ENCODE measurements around the gene MYB. TPM values are rescaled to one million over a fixed set of nuclear protein-coding genes. Genes with fewer than 3 reads are reported as not detected.

Gene MYB
- total and polyA plus RNA-seq, 2 of the 13 experiments (the other 11 are each of a cell fraction or from before 2014, with no cell fraction given): 0.04 to 0.20 TPM

DNA sequence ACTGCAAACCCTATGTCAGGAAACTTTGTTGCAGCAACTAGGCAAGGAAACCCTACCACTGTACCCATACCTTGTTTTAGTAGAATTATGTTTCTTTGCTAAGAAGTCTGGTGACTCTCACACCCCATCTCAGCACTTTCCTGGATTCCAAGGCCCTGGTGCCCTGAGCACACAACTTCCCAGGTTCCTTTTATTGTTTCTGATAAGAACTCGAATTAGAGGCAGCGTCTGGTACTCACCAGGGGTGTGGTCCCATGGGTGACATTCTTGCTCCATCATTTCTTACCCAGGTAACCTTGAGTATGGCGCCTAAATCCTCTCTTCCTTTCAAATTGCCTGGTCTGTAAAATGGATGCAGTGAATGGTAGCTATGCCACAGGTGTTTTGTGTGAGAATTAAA is 34.1 kb downstream of the MYB start:
- TF ChIP-seq PRDM15 (CRISPR knock-in tag; IDR thresholded peaks at IDR 0.05) (no peak), MIER2 (CRISPR knock-in tag; IDR thresholded peaks at IDR 0.05) (no peak), MBD4 (IDR thresholded peaks at IDR 0.05; ENCODE audit: borderline replicate concordance, low read length) (no peak), AGO1 (IDR thresholded peaks at IDR 0.05; ENCODE audit: low read depth, low read length, poor library complexity, severe bottlenecking) (no peak), NCOA1 (CRISPR knock-in tag; IDR thresholded peaks at IDR 0.05) (no peak), ZNF605 (CRISPR knock-in tag; IDR thresholded peaks at IDR 0.05) (no peak), MEIS2 (CRISPR knock-in tag; IDR thresholded peaks at IDR 0.05) (no peak), HDAC6 (IDR thresholded peaks at IDR 0.05; ENCODE audit: low read depth, low read length) (no peak), ZNF407 (CRISPR knock-in tag; IDR thresholded peaks at IDR 0.05; ENCODE audit: not compliant biosample characterization) (no peak)
- TF ChIP-seq, protein P1, sequence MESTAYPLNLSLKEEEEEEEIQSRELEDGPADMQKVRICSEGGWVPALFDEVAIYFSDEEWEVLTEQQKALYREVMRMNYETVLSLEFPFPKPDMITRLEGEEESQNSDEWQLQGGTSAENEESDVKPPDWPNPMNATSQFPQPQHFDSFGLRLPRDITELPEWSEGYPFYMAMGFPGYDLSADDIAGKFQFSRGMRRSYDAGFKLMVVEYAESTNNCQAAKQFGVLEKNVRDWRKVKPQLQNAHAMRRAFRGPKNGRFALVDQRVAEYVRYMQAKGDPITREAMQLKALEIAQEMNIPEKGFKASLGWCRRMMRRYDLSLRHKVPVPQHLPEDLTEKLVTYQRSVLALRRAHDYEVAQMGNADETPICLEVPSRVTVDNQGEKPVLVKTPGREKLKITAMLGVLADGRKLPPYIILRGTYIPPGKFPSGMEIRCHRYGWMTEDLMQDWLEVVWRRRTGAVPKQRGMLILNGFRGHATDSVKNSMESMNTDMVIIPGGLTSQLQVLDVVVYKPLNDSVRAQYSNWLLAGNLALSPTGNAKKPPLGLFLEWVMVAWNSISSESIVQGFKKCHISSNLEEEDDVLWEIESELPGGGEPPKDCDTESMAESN (CRISPR knock-in tag; conservative IDR thresholded peaks at IDR 0.05): no peak
- Histone ChIP-seq H3K27me3 (ENCODE audit: control insufficient read depth in 1 of 2, insufficient read depth in 2 of 2, low read length in 2 of 2) (peaks cover 0 to 4% of the 10 kb centered on the region in 2 experiments; a peak in 2 of 5 replicates), H3K36me3 (replicated peaks in 1 of 2; ENCODE audit: control insufficient read depth in 1 of 2, insufficient read depth in 2 of 2, low read length in 2 of 2) (no peaks in the 10 kb centered on the region), H3K4me3 (replicated peaks in 1 of 3; ENCODE audit: insufficient read depth in 1 of 3, low read depth in 2 of 3, low read length in 3 of 3) (no peak overlapping the region), H3K4me1 (ENCODE audit: insufficient read depth, low read length) (no peaks in the 10 kb centered on the region), H2AFZ (ENCODE audit: low read length) (no peak overlapping the region), H3K9ac (ENCODE audit: insufficient read depth, low read depth, low read length) (no peak overlapping the region), H3K4me2 (ENCODE audit: low read depth, low read length) (no peak overlapping the region), H4K20me1 (ENCODE audit: insufficient read depth, low read length) (no peaks in the 10 kb centered on the region), H3K27ac (ENCODE audit: extremely low read length, insufficient read depth, low read length) (no peak overlapping the region), H3K9me3 (ENCODE audit: low read length) (no peaks in the 10 kb centered on the region), H3K79me2 (ENCODE audit: insufficient read depth, low read length) (no peaks in the 10 kb centered on the region)
- in situ Hi-C loops (cut with HindIII; ENCODE audit: extremely low pct_ligation_motif_present, low pct_unique_long_range_greater_than_20kb): no loop called here
- no peak for ATAC-seq
- CTCF ChIA-PET (ENCODE audit: low intra/inter-chr PET ratio, low total read pairs): no interaction called here
- intact Hi-C loops (cut with micrococcal nuclease; ENCODE audit: unreplicated experiment): no loop called here
- 25% methylated on average over 3 of the region's 3 CpGs for WGBS (ENCODE audit: low lambda C conversion rate)
- no TSS peak for BruUV-seq (replicated peaks)
- DNase-seq (ENCODE audit: low spot score): no peak
- FAIRE-seq: no peak
- POLR2A ChIA-PET: no interaction called here
